Measurements from ENCODE around the gene SETD2. TPM values are rescaled to one million over a fixed set of nuclear protein-coding genes. Genes with fewer than 3 reads are reported as not detected.

The SETD2 gene
- total RNA-seq, 1 donor from 2014 or later = 53.2 TPM

GRCh38 chr3:47017504-47018268, 146.2 kb downstream of the SETD2 start:
- H3K27ac Mint-ChIP-seq = no peak overlapping the region
- H3K4me3 Mint-ChIP-seq = no peak overlapping the region
- DNase-seq (ENCODE audit: extremely low spot score, unreplicated experiment) = no peak
- no peaks in the 10 kb centered on the region for H3K4me1 Mint-ChIP-seq (ENCODE audit: unreplicated experiment)
- TF ChIP-seq, protein P1, sequence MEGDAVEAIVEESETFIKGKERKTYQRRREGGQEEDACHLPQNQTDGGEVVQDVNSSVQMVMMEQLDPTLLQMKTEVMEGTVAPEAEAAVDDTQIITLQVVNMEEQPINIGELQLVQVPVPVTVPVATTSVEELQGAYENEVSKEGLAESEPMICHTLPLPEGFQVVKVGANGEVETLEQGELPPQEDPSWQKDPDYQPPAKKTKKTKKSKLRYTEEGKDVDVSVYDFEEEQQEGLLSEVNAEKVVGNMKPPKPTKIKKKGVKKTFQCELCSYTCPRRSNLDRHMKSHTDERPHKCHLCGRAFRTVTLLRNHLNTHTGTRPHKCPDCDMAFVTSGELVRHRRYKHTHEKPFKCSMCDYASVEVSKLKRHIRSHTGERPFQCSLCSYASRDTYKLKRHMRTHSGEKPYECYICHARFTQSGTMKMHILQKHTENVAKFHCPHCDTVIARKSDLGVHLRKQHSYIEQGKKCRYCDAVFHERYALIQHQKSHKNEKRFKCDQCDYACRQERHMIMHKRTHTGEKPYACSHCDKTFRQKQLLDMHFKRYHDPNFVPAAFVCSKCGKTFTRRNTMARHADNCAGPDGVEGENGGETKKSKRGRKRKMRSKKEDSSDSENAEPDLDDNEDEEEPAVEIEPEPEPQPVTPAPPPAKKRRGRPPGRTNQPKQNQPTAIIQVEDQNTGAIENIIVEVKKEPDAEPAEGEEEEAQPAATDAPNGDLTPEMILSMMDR (conservative IDR thresholded peaks at IDR 0.05) = no peak
- H3K9me3 Mint-ChIP-seq = no peaks in the 10 kb centered on the region
- no peaks in the 10 kb centered on the region for H3K27me3 Mint-ChIP-seq
- H3K36me3 Mint-ChIP-seq = peaks cover 30% of the 10 kb centered on the region

- Mint-ChIP-seq H3K4me3 (no peak overlapping the region), H3K36me3 (peaks cover 30% of the 10 kb centered on the region), H3K4me1 (ENCODE audit: unreplicated experiment) (no peaks in the 10 kb centered on the region), H3K27me3 (no peaks in the 10 kb centered on the region), H3K27ac (peak overlapping the region; percentile 69), H3K9me3 (no peaks in the 10 kb centered on the region)
- TF ChIP-seq, protein P1 (conservative IDR thresholded peaks at IDR 0.05) = no peak
- no peak for DNase-seq (ENCODE audit: extremely low spot score, unreplicated experiment)
Measured at GRCh38 chr3:47016934-47017435, 146.9 kb downstream of the SETD2 start.

- H3K9me3 Mint-ChIP-seq = no peaks in the 10 kb centered on the region
- H3K4me3 Mint-ChIP-seq = no peak overlapping the region
- DNase-seq (ENCODE audit: extremely low spot score, unreplicated experiment) = no peak
- H3K36me3 Mint-ChIP-seq = peaks cover 30% of the 10 kb centered on the region
- TF ChIP-seq, protein P1 (conservative IDR thresholded peaks at IDR 0.05) = no peak
- H3K27ac Mint-ChIP-seq = peak overlapping the region; percentile 69
- H3K4me1 Mint-ChIP-seq (ENCODE audit: unreplicated experiment) = no peaks in the 10 kb centered on the region
- H3K27me3 Mint-ChIP-seq = no peaks in the 10 kb centered on the region
Measured at GRCh38 chr3:47016086-47016933, 147.6 kb downstream of the SETD2 start.

GRCh38 chr3:47015151-47015550, 148.8 kb downstream of the SETD2 start:
- no peak overlapping the region for H3K4me3 Mint-ChIP-seq
- H3K27me3 Mint-ChIP-seq = no peaks in the 10 kb centered on the region
- H3K4me1 Mint-ChIP-seq (ENCODE audit: unreplicated experiment) = peaks cover under 1% of the 10 kb centered on the region
- H3K9me3 Mint-ChIP-seq = no peaks in the 10 kb centered on the region
- H3K27ac Mint-ChIP-seq = peak overlapping the region; percentile 55
- TF ChIP-seq, protein P1 (conservative IDR thresholded peaks at IDR 0.05) = no peak
- no peak for DNase-seq (ENCODE audit: extremely low spot score, unreplicated experiment)
- peaks cover 26% of the 10 kb centered on the region for H3K36me3 Mint-ChIP-seq

DNA sequence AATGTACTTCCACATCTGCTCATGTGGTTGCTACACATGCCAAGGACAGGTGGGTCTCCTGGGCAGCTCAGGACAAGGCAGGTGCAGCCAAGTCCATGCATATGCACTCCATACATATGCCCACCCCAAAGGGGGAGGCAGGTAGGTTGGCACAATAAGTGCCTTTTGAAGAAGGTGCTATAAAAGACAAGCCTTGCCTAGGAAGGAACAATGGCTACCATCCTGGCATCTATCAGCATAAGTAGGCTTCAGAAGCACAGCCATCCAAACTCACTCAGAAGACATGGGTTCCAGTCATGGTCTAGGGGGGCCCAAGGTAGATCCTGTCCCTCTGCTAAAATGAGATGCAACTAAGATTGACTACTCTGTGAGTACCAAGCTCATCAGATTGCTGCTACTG, 149.9 kb downstream of the SETD2 start:
- Mint-ChIP-seq H3K27me3 (no peaks in the 10 kb centered on the region), H3K36me3 (peaks cover 23% of the 10 kb centered on the region), H3K27ac (peak overlapping the region; percentile 44), H3K4me3 (no peak overlapping the region), H3K4me1 (ENCODE audit: unreplicated experiment) (peaks cover 4% of the 10 kb centered on the region), H3K9me3 (no peaks in the 10 kb centered on the region)
- DNase-seq (ENCODE audit: extremely low spot score, unreplicated experiment) = no peak
- TF ChIP-seq, protein P1 (conservative IDR thresholded peaks at IDR 0.05) = no peak
